H1 (cell line): ENCODE data around the gene CCBE1. TPM values are rescaled to one million over a fixed set of nuclear protein-coding genes. Genes with fewer than 3 reads are reported as not detected.
"Not testable (repeated sequence)": the region's sequence is repeated elsewhere in the genome, so short reads cannot be mapped to it uniquely, and the experiment has no call there.

Source experiments
- CTCF ChIA-PET: fragments of 300-600 bp; sonication (Branson Sonifier 250); formaldehyde crosslinking; loops from one replicate; lab custom pipeline; 2021; ENCODE audit not compliant: partially characterized antibody; lab: Charles Lee
- POLR2A ChIA-PET: fragments of 300-600 bp; sonication (Branson Sonifier 250); formaldehyde crosslinking; loops from one replicate; lab custom pipeline; 2021; ENCODE audit warnings: inconsistent platforms; ENCODE audit not compliant: partially characterized antibody; lab: Charles Lee
- DNase-seq, 2 experiments: peaks; one replicate each; pipeline versions ENCODE4 v3.0.0 to v3.0.0-alpha.2; 2010 to 2022; ENCODE audit warnings: low spot score in 2 of 2, low read depth in 1 of 2, mixed read lengths in 1 of 2
- FAIRE-seq: peaks from 2 replicates; lab custom pipeline; 2011; peaks lifted over from hg19 to GRCh38; lab: Jason Lieb, UNC
- H2AFZ ChIP-seq: 2 replicates; pipeline ENCODE4 v1.8.1; 2012; ENCODE audit warnings: low read length, inconsistent platforms
- H2AK5ac ChIP-seq: 2 replicates; pipeline ENCODE4 v1.6.1; 2013; ENCODE audit warnings: low read depth, low read length
- H2BK120ac ChIP-seq: replicated peaks from 2 replicates; pipeline ENCODE3; 2013; ENCODE audit warnings: low read depth, low read length, inconsistent platforms
- H2BK12ac ChIP-seq: 2 replicates; pipeline ENCODE4 v1.6.1; 2013; ENCODE audit warnings: low read depth, low read length
- H2BK15ac ChIP-seq: 2 replicates; pipeline ENCODE4 v1.6.1; 2013; ENCODE audit warnings: low read length
- H2BK20ac ChIP-seq: 2 replicates; pipeline ENCODE4 v1.6.1; 2013; ENCODE audit warnings: low read length
- H2BK5ac ChIP-seq: 2 replicates; pipeline ENCODE4 v1.6.1; 2013; ENCODE audit warnings: low read depth, low read length
- H3K14ac ChIP-seq: 2 replicates; pipeline ENCODE4 v1.6.1; 2013; ENCODE audit warnings: inconsistent platforms; ENCODE audit not compliant: insufficient read length
- H3K18ac ChIP-seq: 2 replicates; pipeline ENCODE4 v1.6.1; 2013; ENCODE audit warnings: low read length; ENCODE audit errors: extremely low read depth
- H3K23ac ChIP-seq: 2 replicates; pipeline ENCODE4 v1.6.1; 2013; ENCODE audit warnings: inconsistent platforms; ENCODE audit not compliant: insufficient read length
- H3K23me2 ChIP-seq: 2 replicates; pipeline ENCODE4 v1.6.1; 2013; ENCODE audit warnings: low read depth, low read length
- H3K27ac ChIP-seq: 2 replicates; pipeline ENCODE4 v1.6.1; 2011; ENCODE audit warnings: low read depth, low read length, inconsistent platforms
- H3K27me3 ChIP-seq, 4 experiments: replicated peaks in 1 of 4; 1 replicate in 1 of 4; 2 replicates in 3 of 4; pipeline versions ENCODE4 v1.6.1 to v1.8.1; 2011 to 2013; ENCODE audit warnings: low read length in 3 of 4, mild to moderate bottlenecking in 3 of 4, inconsistent platforms in 2 of 4, mixed read lengths in 2 of 4, moderate library complexity in 1 of 4; ENCODE audit not compliant: control insufficient read depth in 3 of 4, insufficient read depth in 3 of 4; ENCODE audit errors: extremely low read depth in 1 of 4
- H3K36me3 ChIP-seq, 4 experiments: 2 replicates each; pipeline versions ENCODE4 v1.6.1 to v1.8.1; 2011 to 2013; ENCODE audit warnings: mild to moderate bottlenecking in 4 of 4, low read length in 3 of 4, moderate library complexity in 2 of 4, control low read depth in 1 of 4, inconsistent platforms in 1 of 4; ENCODE audit not compliant: insufficient read depth in 4 of 4, control insufficient read depth in 2 of 4
- H3K4ac ChIP-seq: replicated peaks from 2 replicates; pipeline ENCODE3; 2013; ENCODE audit warnings: low read length, low read depth, mixed read lengths, inconsistent platforms; ENCODE audit not compliant: insufficient read length
- H3K4me1 ChIP-seq, 4 experiments: replicated peaks in 1 of 4; 1 replicate in 1 of 4; 2 replicates in 3 of 4; pipeline versions ENCODE4 v1.6.1 to v1.8.1; 2011 to 2013; ENCODE audit warnings: low read length in 3 of 4, inconsistent platforms in 2 of 4, mixed read lengths in 1 of 4; ENCODE audit not compliant: insufficient read depth in 4 of 4, control insufficient read depth in 3 of 4
- H3K4me2 ChIP-seq, 2 experiments: 2 replicates each; pipeline versions ENCODE4 v1.6.1 to v1.8.1; 2011 to 2013; ENCODE audit warnings: low read depth in 2 of 2, low read length in 2 of 2, control low read depth in 1 of 2, inconsistent platforms in 1 of 2, mild to moderate bottlenecking in 1 of 2; ENCODE audit not compliant: insufficient read depth in 1 of 2
- H3K4me3 ChIP-seq, 4 experiments: fragments of 200-600, 300-600 bp in 1 of 4; sonication (generic), shearing (Covaris generic), sonication (Bioruptor Twin) in 1 of 4; 2 replicates each; pipeline versions ENCODE4 v1.5.1 to v1.8.1; 2011 to 2016; ENCODE audit warnings: low read length in 4 of 4, low read depth in 3 of 4, control low read depth in 2 of 4, inconsistent platforms in 2 of 4, mild to moderate bottlenecking in 2 of 4, mixed read lengths in 1 of 4, moderate library complexity in 1 of 4; ENCODE audit not compliant: insufficient read depth in 2 of 4; ENCODE audit errors: extremely low read depth in 1 of 4
- H3K56ac ChIP-seq: replicated peaks from 2 replicates; pipeline ENCODE3; 2013; ENCODE audit warnings: low read depth, mild to moderate bottlenecking, mixed read lengths, low read length, inconsistent platforms; ENCODE audit not compliant: insufficient read length
- H3K79me1 ChIP-seq: 2 replicates; pipeline ENCODE4 v1.6.1; 2013; ENCODE audit warnings: low read depth, low read length, control low read depth
- H3K79me2 ChIP-seq, 2 experiments: 2 replicates each; pipeline versions ENCODE4 v1.6.1 to v1.8.1; 2012 to 2013; ENCODE audit warnings: low read length in 2 of 2, mild to moderate bottlenecking in 2 of 2, inconsistent platforms in 1 of 2; ENCODE audit not compliant: insufficient read depth in 2 of 2, control insufficient read depth in 1 of 2
- H3K9ac ChIP-seq, 4 experiments: replicated peaks in 1 of 4; 1 replicate in 1 of 4; 2 replicates in 3 of 4; pipeline versions ENCODE4 v1.6.1 to v1.8.1; 2011 to 2013; ENCODE audit warnings: low read depth in 3 of 4, low read length in 3 of 4, control low read depth in 2 of 4, mild to moderate bottlenecking in 2 of 4, moderate library complexity in 2 of 4, inconsistent platforms in 1 of 4; ENCODE audit errors: extremely low read depth in 1 of 4
- H3K9me3 ChIP-seq, 2 experiments: 2 replicates each; pipeline versions ENCODE4 v1.6.1 to v1.8.1; 2012 to 2013; ENCODE audit warnings: mild to moderate bottlenecking in 2 of 2, moderate library complexity in 2 of 2, control low read depth in 1 of 2, inconsistent platforms in 1 of 2, low read depth in 1 of 2, low read length in 1 of 2, mixed read lengths in 1 of 2; ENCODE audit not compliant: insufficient read depth in 2 of 2
- H4K20me1 ChIP-seq, 2 experiments: replicated peaks in 1 of 2; 2 replicates each; pipeline versions ENCODE3 to v1.8.1; 2011 to 2013; ENCODE audit warnings: inconsistent platforms in 2 of 2, low read length in 2 of 2, mild to moderate bottlenecking in 1 of 2; ENCODE audit not compliant: insufficient read depth in 2 of 2, control insufficient read depth in 1 of 2
- H4K5ac ChIP-seq: 2 replicates; pipeline ENCODE4 v1.6.1; 2013; ENCODE audit warnings: low read length, low read depth, mixed read lengths, inconsistent platforms; ENCODE audit not compliant: insufficient read length
- H4K8ac ChIP-seq: 2 replicates; pipeline ENCODE4 v1.8.0; 2013; ENCODE audit warnings: mild to moderate bottlenecking, moderate library complexity, low read length, inconsistent platforms; ENCODE audit not compliant: insufficient read depth; ENCODE audit errors: extremely low read depth
- H4K91ac ChIP-seq: replicated peaks from 2 replicates; pipeline ENCODE3; 2013; ENCODE audit warnings: low read length, mixed read lengths, inconsistent platforms; ENCODE audit not compliant: insufficient read length
- CBX5 ChIP-seq: fragments of 300-800, 300-1000 bp; sonication (generic); IDR thresholded peaks from 2 replicates; pipeline ENCODE4 v1.7.1; 2016; ENCODE audit warnings: antibody characterized with exemption, low read length, low read depth
- WGBS, 2 experiments: shearing (Covaris generic) in 1 of 2; methylation state at CpG; one replicate each; pipeline versions ENCODE4 v1.1.6 to v1.1.7; 2013 to 2015; ENCODE audit warnings: low lambda C conversion rate in 2 of 2, mixed read lengths in 2 of 2, inconsistent platforms in 1 of 2, low coverage in 1 of 2, missing lambda C conversion rate in 1 of 2; ENCODE audit not compliant: insufficient replicate concordance in 2 of 2, insufficient coverage in 1 of 2, insufficient read length in 1 of 2; ENCODE audit errors: extremely low coverage in 1 of 2, missing lambda C conversion rate in 1 of 2; 5-methylcytosine and 5-hydroxymethylcytosine counted together
- polyA plus RNA-seq, 7 experiments: library from polyadenylated mRNA; depleted of rRNA in 3 of 7; stranded (reverse) in 5 of 7; unstranded in 2 of 7; fragments of >200 nt in 5 of 7; fragments of 200-250 nt in 2 of 7; gene quantifications; 1 replicate in 5 of 7; 2 replicates in 1 of 7; 4 replicates in 1 of 7; pipeline versions ENCODE4 v1.2.1 to v1.2.3, GENCODE V29; 2011 to 2013; ENCODE audit warnings: missing spikeins in 2 of 7, mixed read lengths in 2 of 7
- total RNA-seq: library from RNA; stranded (reverse); fragmentation: NEBNext Ultra II Directional; extraction: Animal tissue kit (Norgen Biotek cat#: 25700); gene quantifications from 2 replicates; pipeline ENCODE4 v1.2.1, GENCODE V29; 2021

CCBE1 gene
- total and polyA plus RNA-seq, 2 of the 8 experiments (the other 6 are each of a cell fraction or from before 2014, with no cell fraction given) = 2.1 to 2.6 TPM

DNA sequence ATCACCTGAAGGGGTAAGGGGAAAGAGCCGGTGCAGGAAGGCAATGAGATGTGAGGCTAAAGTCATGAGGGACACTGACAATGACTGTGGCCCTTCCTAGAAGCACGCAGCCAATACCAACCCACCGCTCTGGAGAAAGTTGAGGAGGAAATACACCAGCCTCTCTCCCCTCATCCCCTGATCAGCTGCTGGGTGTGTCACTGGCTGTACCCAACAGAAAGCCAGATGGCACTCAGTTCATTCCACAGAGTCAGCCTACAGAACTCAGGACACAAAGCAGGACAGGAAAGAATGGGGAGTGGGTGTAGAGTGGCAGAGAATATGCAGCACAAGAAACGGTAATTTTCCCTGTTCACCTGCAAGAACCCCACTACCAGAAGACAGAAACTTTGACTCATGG lies 29.7 kb downstream of the CCBE1 start:
- H2AFZ ChIP-seq = no peak overlapping the region
- no peak overlapping the region for H4K5ac ChIP-seq
- H3K14ac ChIP-seq = no peak overlapping the region
- no peak overlapping the region for H3K18ac ChIP-seq
- no peak overlapping the region for H3K4me3 ChIP-seq
- H3K4me2 ChIP-seq = no peak overlapping the region
- no peak for DNase-seq
- CTCF ChIA-PET = interaction anchor here (1.0 kb wide), 1 partner anchor 36 kb away, joined by 3 read pairs; no protein-coding TSS in a partner anchor
- no peak overlapping the region for H3K56ac ChIP-seq
- H3K4ac ChIP-seq = no peak overlapping the region
- no peak overlapping the region for H2BK15ac ChIP-seq
- no peak overlapping the region for H3K9ac ChIP-seq
- no peaks in the 10 kb centered on the region for H3K23me2 ChIP-seq
- H3K27ac ChIP-seq = no peak overlapping the region
- POLR2A ChIA-PET = no interaction called here
- no peaks in the 10 kb centered on the region for H3K79me1 ChIP-seq
- no peak for TF ChIP-seq CBX5
- no peak overlapping the region for H4K8ac ChIP-seq
- no peaks in the 10 kb centered on the region for H4K20me1 ChIP-seq
- H3K23ac ChIP-seq = no peak overlapping the region
- H3K79me2 ChIP-seq = no peaks in the 10 kb centered on the region; a peak in 1 of 4 replicates
- no peak overlapping the region for H2BK12ac ChIP-seq
- no peaks in the 10 kb centered on the region for H3K27me3 ChIP-seq
- no peak overlapping the region; the same call in 1 of the 2 replicates for H2BK20ac ChIP-seq
- 86% methylated on average over 4 of the region's 4 CpGs; no CpG with 5 or more reads in 1 of the 2 experiments for WGBS, 2 experiments
- no peaks in the 10 kb centered on the region for H3K4me1 ChIP-seq
- H2BK5ac ChIP-seq = 0 out of 2 replicates have a peak overlapping the region, but pooled peaks have one; percentile 52
- no peaks in the 10 kb centered on the region for H3K9me3 ChIP-seq
- H2BK120ac ChIP-seq = no peak overlapping the region
- H4K91ac ChIP-seq = no peak overlapping the region
- H2AK5ac ChIP-seq = no peak overlapping the region
- H3K36me3 ChIP-seq = no peaks in the 10 kb centered on the region
- no peak for FAIRE-seq

DNA sequence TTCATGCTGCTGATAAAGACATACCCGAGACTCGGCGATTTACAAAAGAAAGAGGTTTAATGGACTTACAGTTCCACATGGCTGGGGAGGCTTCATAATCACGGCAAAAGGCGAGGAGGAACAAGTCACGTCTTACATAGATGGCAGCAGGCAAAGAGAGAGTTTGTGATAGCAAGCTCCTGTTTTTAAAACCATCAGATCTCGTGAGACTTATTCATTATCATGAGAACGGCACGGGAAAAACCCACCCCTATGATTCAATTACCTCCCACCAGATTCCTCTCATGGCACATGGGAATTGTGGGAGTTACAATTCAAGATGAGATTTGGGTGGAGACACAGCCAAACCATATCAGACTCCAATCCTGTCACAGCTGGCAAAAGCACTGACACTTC lies 31.2 kb downstream of the CCBE1 start:
- H3K79me1 ChIP-seq, H3K79me2 ChIP-seq, H3K23me2 ChIP-seq, H2BK5ac ChIP-seq, H3K4ac ChIP-seq, H3K27ac ChIP-seq, H3K9ac ChIP-seq, H3K27me3 ChIP-seq, H2AK5ac ChIP-seq, H4K8ac ChIP-seq, H4K5ac ChIP-seq, DNase-seq, H2BK120ac ChIP-seq, H4K91ac ChIP-seq, H3K4me3 ChIP-seq, H2BK20ac ChIP-seq, H3K18ac ChIP-seq, H3K56ac ChIP-seq, H3K23ac ChIP-seq, H3K36me3 ChIP-seq, H3K4me2 ChIP-seq, H3K4me1 ChIP-seq, H2BK15ac ChIP-seq, H2AFZ ChIP-seq, H3K14ac ChIP-seq, H4K20me1 ChIP-seq, H2BK12ac ChIP-seq, FAIRE-seq, H3K9me3 ChIP-seq, POLR2A ChIA-PET: not testable (repeated sequence)
- WGBS, 2 experiments = 85% methylated on average over 9 of the region's 9 CpGs; no CpG with 5 or more reads in 1 of the 2 experiments
- CTCF ChIA-PET = interaction anchor here (1.1 to 2.2 kb wide), 2 partner anchors 20 to 31 kb away, joined by 5 to 6 read pairs; partner anchors contain the start of gene CCBE1
